SW480 (cell line): Measurements from ENCODE around the gene RBM39.

ENCODE experiments used
- DNase-seq: peaks from one replicate; pipeline ENCODE4 v3.0.0-alpha.2; 2016; ENCODE audit warnings: low spot score

Gene RBM39

DNA sequence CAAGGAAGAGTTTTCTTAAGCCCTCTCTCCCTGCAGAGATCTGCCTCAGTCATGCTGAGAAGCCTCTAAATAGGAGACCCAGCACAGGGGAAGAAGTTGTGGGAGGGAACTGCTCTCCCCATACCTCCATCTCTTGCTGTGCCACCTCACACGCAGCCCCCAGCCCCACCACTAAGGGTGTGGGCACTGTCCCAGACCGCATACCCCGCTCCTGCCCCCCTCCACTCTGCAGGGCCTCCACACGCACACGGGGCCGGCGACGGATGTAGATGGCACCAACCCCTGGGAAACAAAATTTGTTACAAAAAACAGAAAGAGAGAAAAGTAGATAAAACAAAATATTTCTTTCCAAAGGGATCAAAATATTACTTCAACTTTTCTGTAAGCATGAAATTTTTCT lies 67.1 kb downstream of the RBM39 start:
- DNase-seq = no peak

DNA sequence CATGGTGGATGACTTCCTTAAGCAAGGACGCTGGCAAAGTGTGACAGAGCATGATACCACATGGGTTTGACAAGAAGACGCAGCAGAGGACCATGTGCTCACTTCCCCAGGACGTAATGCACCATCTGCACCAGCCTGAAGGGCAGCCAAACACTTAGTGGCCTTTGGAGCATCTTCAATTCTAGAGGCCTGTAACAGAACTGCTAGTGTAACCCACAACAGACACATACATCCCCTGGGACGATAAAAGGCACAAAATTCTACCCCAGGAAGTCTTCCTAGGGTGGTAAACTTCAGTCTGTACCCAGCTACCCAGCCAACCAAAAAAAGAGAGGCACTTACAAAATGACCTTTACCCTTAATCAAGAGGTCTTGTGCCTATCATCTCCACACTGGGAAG lies 68.2 kb downstream of the RBM39 start:
- no peak for DNase-seq

DNA sequence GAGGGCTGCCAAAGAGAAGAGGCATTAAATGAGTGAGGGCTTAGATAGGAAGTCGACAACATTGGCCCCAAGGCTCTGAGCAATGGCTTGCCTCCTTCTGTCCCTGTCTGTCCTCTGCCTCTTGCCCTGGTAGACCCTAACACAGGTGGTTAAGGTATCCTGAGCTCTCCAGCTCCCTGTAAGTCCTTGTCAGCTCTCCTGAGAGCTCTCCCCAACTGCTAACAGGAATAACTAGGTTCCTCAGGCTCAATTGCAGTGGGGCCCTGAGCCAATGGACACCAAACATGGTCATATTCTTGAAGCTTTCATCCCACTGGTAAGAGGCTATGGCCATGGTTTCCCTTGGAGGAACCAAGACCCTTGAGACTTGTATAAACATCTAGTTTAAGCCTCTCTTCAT lies 72.4 kb downstream of the RBM39 start:
- DNase-seq = no peak

DNA sequence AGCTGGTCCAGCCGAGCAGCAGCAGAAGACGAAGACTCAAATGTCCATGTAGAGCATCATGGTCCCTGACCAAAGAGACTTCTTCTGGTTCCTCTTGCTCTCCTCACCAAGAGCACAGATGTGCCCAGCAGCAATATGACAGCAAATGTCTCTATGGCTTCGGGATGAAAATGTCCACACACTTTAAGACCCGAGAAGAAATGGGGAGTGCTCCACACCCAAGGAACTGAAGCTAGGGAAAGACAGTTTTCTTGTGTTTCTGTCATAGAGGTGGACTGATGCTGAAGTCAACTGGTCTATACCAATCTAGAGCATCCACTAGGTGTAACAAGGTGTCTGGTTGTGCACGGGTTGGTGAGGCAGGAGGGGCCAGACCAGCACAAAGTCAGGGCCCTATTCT lies 72.8 kb downstream of the RBM39 start:
- no peak for DNase-seq

DNA sequence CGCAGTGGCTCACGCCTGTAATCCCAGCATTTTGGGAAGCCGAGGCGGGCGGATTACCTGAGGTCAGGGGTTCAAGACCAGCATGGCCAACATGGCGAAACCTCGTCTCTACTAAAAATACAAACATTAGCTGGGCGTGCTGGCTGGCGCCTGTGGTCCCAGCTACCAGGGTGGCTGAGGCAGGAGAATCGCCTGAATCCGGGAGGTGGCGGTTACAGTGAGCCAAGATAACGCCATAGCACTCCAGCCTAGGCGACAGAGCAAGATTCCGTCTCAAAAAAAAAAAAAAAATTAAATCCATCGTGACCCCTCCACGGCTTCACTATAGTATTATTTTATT lies 76.1 kb downstream of the RBM39 start:
- no peak for DNase-seq

DNA sequence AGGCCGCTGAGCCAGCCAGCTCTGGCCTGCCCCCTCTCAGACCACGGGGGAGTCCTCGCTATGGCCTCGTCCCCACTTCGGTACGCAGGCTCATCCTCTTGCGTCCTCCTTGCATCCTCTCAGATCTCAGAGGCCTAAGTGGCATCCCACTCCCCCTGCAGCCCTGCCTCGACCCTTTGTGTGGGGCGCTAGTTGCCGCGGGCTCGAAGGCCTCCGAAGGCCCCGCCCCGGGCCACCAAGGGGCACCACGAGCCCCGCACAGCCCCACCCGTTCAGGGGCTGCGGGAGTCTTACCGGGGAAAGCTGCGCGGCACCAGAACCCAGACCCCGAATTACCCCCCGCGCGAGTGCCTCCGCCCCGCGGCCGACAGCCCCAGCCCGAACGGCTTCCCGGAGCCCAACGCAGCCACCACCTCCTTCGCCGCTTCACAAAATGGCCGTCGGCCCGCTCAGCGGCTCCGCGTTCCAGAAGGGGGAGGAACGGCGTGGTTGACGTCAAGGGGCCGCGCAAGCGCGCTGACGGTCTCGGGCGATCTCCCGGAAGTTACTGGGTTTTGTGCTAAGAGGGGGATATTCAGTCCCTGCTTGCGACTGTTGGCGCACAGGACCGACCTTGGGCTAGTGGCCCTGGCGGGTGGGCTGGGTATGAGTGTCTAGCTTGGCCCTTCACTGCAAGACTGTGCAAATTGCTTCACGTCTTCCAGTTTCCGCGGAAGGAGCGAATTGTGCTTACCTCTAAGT lies 77.4 kb downstream of the RBM39 start, which contains the start of the genes CPNE1 and RBM12:
Gene CPNE1, minus strand, starts transcription at position 435 of the 741 bp plus-strand sequence. CDS start 31,977 bp downstream, outside the sequence.
Gene RBM12, minus strand, starts transcription at position 435 of the 741 bp plus-strand sequence. CDS start 9,578 bp downstream, outside the sequence.
- DNase-seq = peak; percentile 97

DNA sequence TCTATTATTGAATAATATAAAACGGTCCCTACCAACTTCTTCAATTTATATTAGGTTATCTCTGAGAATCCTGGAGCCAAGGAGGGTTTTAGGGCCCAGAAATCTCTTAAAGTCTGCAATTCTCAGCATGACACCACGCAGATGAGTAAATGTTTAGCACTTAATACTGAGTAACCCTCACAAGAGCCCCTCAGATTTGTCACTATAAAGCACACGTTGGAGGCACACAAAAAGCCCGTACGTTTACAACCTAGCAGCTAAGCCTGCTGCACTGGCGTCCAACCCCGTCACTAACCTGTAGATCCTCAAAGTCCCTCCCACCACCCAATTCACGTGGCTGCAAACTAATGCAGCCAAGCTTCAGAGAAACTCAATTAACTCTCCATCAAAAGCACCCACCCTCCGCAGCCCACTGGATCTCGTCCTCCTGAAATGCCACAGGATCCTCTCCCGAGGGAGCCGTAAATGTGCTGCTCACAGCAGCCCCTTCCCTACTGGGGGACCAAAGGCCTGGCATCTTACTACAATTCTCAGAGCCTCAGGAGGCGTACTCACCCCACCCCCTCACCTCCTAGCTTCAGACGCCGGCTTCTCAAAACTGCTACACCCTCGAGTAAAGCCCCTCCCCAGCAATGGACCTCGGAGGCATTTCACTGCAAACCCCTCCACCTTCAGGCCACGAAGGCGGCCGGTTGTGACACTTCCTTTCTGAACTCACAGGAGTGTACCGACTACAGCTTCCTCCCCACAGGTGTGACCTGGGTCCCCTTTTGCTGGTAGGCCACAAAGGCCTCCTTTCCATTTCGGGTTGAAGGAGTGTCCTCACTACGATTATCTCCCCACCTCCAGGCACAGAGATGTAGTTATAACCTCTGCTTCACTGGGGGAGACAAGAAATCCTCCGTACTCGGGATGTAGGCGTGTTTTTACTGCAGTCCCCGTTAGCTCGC lies 78.3 kb downstream of the RBM39 start:
- peak; percentile 67 for DNase-seq

DNA sequence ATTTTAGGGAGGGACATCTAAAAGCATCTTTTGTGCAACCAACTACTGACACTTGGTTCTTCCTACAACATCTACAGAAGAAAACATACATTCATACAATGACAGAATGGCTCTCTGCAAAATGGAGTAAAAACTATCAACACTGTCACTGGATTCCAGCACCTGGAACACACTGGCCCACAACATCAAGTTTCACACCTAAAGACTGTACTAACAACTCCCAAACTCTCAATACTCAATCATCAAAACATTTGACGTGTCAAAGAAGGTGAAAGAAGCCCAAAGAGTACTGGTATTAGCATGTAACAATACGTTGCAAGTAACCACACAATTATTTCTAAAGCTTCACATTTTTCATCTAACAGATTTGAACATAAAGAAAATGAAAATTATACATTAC lies 79.5 kb downstream of the RBM39 start:
- no peak for DNase-seq

DNA sequence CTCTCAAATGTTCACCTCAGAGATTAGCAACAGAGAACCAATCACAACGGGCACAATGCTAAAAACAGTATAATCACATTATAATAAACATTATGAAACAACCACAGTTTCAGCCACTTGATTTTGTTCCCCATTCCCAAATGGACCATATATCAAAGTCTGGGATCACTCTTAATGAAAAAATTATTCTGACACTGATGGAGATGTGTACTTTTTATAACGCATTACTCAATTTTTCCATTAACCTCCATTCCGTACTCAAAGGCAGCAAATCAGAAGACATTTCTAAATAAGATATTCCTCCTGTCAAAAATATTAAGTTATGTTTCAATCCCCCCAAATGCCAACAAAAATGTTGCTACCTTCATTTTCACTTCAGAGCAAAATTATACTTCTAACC lies 80.2 kb downstream of the RBM39 start:
- DNase-seq = no peak

DNA sequence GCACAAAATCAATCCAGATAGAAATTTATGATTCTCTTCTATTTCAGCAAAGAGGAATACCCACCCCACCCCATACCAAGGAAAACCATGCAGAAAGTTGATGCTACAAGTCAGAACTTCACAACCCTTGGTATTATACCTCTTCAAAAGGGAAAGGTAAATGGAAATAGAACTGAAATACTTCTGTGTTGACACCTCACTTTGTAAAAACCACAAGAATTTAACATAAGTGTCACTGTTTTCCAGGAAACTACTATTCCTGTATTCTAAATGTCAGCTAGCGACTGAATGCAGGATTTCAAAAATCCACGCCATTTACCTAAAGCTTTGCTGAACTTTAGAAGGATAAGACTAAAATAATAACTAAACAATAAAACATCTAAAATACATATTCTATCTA lies 81.0 kb downstream of the RBM39 start:
- DNase-seq = peak; percentile 41

DNA sequence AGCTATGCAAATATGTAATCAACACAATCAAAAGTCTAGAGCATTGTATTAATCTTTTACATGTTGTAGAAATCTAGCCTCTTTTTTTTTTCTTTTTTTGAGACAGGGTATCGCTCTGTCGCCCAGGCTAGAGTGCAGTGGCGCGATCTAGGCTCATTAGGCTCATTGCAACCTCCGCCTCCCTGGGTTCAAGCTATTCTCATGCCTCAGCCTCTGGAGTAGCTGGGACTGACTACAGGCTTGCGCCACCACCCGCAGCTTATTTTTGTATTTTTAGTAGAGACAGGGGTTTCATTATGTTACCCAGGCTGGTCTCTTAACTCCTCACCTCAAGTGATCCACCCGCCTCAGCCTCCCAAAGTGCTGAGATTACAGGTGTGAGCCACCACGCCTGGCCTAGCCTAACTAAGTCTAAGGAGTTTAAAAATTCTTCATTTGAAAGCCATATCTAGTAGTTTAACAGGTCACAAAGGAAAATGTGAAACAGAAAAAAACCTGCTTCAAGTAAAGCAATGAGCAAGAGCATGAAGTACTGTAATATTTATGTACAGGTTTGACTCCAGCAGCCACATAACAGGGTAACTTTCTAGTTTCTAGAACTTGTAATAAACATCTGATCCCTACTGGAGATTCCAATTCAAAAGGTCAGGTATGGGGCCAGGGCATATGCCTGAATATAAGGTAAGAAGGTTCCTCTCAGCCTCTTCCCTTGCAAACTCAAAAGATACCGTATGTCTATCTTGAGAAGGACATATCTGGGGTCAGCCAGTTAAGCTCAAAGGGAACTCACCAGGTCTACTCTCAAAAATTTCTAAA lies 81.7 kb downstream of the RBM39 start:
- no peak for DNase-seq

DNA sequence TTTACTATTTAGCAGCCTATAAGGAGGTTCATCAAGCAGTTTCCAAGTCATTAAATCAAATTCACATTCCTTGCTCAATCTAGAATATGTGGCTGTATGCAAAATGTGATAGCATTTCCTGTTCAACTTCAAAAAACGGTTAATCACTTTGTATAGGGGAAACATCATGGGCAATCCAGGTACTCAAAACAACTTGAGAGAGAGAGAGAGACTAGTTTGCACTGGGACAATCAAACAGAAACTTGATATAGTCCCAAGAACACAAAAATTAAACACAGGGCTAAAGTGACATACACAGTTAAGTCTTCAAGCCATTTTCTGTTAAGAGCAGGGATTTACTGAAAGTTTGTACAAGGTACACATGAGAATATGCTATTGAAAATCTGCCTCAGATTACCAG lies 84.8 kb downstream of the RBM39 start:
- no peak for DNase-seq

DNA sequence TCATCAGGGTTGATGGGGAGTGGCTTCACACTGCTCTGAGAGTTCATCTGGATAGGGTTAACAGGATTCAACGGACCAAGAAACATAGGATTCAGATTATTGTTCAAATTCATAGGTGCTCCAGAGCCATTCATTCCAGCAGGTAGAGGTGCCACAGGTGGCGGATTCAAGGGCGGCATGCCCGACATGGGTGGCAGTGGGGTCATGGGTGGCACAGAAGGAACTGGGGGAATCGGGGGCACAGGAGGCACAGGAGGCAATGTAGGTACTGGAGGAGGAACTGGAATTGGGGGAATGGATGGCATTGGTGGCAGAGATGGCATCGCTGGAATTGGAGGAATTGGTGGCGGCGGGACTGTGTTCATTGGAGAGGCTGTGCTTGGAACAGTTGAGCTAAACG lies 87.6 kb downstream of the RBM39 start:
- DNase-seq = no peak

DNA sequence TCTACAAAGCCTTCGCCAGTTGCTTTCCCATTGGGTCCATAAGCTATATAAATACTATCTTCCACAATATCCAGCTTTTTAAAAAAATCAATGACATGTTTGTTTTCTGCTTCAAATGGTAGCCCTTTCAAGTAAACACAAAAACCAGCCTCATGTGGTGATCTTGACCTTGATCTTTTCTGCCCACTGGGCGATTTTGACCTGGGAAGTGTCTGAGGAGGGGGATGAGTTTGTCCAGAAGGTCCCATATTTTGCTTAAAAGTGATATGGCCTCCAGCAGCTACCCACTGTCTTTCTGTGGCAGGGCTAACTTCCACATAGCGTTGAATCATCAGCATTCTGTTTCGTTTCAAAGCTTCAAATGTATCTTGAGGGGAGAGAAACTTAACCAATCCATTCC lies 88.2 kb downstream of the RBM39 start:
- DNase-seq = no peak
